NCI-H146 (cell line): Measurements from ENCODE around the gene MCEMP1.
A peak's percentile ranks its signal among the peaks of the same experiment; 100 is the strongest.

Source experiments
- DNase-seq: peaks from one replicate; lab custom pipeline; 2025; lab: John Stamatoyannopoulos, UW

Gene MCEMP1

DNA sequence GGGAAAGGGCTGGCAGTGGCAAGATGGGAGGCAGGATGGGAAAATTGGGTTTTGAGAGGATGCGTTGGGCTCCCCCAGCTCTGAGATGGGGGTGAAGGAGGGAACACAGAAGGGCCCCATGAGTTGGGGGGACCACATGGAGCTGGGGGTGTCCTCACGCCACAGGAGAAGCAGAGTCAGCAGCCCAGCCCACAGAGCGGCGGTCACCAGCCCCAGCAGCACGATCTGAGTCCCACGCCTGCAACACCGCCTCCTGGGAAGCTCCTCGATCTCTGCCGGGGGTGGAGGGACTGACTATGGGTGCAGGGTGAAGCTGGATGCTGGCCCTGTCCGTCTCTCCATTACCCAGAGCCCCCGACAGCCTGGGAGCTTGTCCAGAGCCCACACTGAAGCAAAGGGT is 21.7 kb downstream of the MCEMP1 start:
- no peak for DNase-seq

DNA sequence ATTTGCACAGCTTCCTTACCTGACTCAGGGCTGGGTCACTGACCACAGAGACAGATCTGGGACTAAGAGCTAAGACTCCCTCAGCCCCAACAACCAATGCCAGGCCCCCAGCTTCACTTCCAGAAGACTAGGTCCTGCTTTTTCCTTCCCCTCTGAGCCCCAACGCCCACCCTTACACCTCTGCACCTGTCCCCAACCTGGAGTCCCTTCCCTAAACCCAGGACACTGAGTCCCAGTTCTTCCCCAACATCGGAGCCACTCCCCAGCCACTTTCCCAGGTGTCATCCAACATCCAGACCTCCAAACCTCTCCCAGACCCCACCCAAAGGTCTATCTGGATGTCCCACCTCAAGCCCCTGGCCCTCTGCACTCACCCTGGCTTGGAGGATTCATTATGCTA is 22.1 kb downstream of the MCEMP1 start:
- DNase-seq: no peak

DNA sequence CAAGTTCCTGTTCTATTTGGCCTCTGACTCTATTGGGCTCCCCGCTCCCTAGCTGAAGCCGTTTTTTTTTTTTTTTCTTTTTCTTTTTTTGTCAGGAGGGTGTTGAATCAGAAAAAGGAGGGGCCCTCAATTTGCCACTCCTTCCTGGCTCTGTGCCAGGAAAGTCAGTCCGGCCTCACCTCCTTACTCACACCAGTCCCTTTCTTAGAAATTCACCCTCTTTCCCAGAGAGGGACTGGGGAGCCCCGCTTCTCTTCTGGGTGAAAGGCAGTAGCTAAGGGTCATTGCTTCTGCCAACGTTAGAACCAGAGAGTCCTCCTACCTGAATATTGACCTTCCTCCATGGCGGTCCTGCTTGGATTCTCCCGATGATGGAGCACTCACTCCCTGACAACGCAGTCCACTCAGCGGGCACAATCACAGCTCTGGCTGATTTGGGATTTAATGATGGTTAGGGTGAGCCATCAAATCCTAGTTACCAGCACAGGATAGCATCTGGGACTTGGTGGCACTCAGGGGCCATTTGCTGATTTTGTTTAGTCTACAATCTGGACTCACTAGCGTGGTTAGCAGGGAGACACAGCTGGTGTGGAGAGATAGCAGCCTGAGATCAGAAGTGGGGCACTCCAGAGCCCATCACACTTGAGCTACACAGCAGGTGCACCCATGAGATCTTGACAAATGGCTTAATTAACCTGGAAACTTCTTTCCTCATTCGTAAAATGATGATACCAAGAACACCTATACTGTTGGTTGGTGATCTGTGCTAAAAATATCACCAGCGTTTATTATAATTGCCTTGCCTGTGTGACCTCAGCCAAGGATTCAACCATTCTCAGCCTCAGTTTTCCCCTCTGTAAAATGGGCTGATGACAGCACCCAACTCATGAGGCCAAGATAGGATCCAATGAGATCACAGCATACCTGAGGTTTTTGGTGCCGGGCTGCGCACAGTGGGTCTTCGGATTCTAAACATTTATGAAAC is 22.8 kb downstream of the MCEMP1 start:
- no peak for DNase-seq

DNA sequence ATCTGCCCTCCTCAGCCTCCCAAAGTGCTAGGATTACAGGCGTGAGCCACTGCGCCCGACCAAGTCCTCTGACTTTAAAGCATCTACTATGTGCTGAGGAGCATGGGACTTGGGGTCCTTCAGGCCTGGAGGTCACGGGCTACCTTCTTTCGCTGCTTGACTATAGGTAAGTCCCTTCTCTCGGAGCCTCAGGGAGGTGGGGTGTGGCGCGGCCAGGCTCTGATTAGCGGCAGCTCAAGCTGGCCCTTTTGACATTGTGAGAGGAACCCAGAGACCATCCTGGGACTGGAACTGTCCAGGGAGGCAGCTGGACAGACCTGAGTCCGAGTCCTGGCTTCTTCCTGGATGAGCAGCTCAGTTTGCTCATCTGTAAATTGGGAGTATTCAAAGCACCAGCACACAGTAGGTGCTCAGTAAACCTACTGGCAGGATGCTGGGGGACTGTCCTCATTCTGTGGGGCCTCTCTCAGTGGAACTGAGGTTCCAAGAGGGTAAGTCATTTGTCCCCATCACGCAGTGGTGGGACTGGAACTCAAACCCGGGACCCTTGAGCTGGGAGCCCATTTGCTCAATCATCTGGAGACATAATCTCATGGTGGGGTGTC is 24.3 kb downstream of the MCEMP1 start:
- DNase-seq: no peak

DNA sequence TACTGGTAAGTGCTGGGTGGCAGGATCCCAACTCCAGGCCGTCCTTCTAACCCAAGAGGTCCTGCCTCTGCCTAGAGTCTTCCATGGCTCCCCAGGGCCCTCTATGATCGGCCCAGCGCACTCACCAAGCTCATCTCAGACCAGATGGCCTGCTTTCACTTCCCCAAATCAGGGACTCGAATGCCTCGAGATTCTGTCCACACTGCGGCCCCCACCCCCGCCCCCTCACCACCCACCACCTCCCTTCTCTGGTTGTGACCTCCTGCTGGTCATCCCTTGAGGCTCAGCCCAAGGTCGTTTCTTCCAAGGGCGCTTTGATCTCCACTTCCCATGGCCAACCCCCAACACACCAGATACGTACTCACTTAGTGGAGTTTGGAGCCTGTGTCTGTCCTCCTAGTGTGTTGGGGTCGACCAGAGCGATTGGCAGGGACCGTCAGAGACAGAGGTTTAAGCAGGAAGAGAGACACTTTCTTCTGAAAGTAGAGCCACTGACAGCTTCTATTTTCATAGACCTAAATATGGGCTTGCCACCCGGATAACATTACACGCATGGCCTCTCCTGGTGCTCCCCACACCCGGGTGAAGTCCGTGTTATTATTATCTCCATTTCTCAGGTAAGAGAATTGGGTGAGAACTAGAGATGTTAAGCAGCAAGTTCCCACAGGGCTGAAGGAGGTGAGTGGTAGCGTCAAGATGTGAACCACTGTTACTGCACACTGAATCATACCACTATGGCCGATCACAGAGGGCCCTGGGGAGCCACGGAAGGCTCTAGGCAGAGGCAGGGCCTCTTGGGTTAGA is 25.0 kb downstream of the MCEMP1 start, which contains the start of gene FCER2:
Gene FCER2 (minus strand): TSS at position 478 of the 804 bp plus-strand sequence. CDS start 2,371 bp downstream, outside the sequence.
- DNase-seq: no peak

DNA sequence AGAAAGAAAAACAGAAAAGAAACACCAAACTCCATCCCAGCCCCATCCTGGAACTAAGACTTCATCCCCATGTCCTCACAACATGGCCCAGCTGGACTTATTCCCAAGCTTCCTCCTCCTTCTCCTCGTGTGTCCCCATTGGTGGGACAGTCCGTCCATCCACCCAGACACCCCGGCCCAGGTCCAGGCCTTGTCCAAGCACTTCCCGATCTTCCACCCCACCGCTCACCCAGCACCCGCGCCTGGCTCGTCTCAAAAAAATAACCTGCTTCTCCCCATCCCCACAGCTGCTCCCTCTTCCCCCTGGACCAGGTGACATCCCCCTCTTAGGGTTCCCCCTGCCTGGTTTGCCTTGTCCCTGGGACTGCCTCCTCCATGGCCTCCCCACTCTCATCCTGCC is 26.4 kb downstream of the MCEMP1 start:
- no peak for DNase-seq

DNA sequence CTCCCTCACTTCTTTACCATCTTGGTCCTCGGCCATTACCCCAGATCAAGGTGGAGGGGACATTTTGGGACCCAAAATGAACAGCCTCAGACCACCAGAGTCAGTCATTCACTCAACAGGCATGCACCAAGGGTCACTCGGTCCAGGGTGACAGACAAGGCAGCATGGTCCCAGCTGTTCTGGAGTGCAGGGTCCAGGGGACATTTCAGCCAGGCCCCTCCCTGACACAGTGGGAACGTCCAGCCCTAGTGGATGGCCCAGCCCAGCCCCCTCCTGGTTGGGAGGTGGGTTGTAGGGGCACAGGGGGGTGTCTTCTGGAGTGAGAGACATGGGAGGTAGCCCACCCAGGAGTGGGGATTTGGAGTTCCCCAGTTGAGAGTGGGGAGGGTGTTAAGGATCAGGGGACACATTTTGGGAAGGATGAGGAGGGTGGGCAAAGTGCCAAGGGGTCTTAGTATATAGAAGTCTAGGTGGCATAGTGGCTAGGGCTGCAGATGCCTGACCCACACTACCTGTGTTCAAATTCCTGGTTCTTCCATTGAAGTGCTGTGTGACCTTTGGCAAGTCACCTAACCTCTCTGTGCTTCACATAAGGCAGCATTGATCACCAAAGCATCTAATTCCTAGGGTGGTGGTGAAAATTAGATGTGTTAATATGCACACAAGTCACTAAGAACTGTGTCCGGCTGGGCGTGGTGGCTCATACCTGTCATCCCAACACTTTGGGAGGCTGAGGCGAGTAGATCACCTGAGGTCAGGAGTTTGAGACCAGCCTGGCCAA is 27.6 kb downstream of the MCEMP1 start:
- DNase-seq: no peak

DNA sequence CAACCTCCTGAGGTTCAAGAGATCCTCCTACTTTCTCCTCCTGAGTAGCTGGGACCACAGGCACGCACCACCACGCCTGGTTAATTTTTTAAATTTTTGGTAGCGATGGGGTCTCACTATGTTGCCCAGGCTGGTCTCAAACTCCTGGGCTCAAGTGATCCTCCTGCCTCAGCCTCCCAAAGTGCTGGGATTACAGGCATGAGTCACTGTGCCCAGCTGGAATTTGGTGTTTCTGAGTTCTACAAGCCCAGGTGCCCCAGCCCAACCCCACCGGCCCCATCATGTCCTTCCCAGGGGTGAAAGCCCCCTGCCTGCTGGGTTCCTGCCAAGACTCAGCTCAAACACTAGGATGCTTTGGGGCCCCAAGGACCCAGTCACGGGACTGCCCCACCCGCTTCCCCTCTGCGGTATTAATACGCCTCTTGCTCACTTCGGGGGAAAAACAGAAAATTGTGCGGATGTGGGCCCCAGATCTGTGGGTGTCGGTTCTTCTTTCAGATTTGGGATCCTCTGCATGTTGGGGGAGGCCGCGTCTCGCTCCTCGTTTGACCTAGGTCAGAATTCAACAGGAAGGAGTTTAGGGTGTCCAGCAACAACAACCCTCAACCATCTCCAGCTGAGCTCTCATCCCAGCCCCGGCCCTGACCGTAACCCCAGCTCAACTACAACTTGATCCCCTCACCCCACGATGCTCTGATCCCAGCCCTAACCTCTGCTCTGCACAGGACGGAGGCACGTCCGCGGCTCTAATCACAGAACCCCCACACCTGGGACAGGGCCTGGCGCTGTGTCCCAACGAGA is 28.7 kb downstream of the MCEMP1 start:
- no peak for DNase-seq

DNA sequence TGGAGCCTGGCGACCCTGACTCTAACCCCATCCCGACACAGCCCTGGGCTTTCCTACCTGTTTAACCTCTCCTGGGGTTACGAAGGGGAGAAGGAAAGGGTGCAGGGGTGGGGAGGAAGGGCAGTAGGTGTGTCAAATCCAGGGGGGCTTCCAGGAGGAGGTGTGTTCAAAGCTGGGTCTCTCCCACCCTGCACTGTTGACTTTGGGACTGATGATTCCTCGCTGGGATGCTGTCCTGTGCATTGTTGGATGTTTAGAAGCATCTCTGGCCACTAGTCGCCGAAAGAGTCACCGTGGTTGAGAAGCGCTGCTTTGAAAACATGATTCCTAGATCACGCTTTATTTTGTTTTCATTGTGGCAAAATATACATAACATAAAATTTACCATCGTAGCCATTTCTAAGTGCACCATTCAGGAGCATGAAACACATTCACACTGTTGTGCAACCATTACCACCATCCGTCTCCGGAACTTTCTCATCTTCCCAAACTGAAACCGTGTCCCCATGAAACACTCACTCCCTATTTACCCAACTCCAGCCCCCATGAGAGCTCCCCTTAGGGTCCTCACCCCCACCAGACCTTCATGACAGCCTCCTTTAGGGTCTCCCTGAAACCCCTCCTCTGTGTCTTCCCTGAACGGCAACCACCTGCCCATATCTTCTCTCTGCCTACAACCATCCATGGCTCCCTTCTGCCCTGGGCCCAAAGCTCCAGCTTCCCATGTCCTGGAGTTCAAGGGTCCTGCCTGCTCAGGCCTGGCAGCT is 29.5 kb downstream of the MCEMP1 start:
- DNase-seq: no peak

DNA sequence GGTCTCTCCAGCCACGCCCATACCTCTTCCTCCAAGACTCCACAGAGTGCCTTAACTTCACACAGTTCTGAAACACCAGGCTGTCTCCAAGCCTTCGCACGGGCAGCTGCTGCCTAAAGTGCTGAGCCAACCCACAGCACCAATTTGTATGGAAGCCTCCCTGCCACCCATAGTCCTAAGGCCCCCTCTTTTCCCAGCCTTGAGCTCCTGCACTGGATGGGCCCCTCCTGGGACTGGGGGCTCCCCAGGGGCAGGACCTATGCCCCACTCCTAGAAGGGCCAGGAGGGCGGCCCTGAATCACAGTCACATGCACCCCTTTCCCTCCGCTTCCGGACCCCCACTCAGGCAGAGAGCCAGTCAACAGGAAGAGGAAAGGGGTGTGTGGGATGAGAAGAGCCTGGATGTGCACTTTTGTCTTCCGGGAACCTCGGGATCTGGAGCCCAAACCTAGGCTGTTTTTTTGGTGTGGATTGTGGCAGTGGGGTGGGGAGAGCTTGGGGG is 30.1 kb downstream of the MCEMP1 start:
- DNase-seq: no peak

DNA sequence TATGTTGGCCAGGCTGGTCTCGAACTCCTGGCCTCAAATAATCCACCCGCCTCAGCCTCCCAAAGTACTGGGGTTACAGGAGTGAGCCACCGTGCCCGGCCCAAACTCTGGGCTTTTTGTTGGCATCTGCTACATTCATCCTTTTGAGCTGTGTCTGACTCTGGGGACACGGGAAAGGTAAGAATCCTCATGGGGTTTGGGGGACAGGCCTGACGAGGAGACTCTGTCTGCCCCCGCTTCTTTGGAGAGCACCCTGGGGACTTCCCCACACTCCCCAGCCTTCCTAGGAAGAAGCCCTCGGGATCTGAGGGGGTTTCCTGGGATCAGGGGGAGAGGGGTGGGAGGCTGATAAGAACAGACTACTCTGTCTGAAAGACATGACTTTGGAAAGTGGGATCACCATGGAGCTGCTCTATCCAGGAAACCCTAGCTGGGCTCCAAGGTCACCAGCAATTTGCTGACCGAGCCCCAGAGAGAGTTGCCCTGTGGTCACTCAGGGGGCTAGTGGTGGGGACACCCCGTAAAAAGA is 33.1 kb downstream of the MCEMP1 start:
- DNase-seq: no peak

DNA sequence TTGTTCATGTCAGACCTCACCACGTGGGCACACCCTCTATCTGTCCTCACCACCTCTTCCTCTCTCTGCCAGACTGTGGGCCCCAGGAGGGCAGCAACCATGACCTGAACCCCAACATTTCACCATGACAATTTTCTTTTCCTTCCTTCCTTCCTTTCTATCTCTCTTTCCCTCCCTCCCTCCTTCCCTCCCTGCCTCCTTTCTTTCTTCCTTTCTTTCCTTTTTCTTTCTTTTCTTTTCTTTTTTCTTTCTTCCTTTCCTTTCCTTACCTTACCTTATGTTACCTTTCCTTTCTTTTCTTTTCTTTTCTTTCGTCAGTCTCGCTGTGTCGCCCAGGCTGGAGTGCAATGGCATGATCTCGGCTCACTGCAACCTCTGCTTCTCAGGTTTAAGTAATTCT is 33.7 kb downstream of the MCEMP1 start:
- no peak for DNase-seq

DNA sequence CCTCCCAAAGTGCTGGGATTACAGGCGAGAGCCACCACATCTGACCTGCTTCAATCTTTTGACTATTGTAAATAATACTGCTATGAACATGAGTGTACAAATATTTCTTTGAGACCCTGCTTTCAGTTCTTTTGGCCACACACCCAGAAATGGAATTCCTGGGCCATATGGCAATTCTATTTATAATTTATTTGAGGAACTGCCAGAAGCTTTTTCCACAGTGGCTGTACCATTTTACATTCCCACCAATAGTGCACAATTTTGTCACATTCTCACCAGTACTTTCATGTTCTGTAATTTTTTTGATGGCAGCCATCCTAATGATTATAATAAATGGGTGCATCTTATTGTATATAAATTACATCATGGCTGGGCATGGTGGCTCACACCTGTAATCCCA is 38.8 kb downstream of the MCEMP1 start:
- no peak for DNase-seq

DNA sequence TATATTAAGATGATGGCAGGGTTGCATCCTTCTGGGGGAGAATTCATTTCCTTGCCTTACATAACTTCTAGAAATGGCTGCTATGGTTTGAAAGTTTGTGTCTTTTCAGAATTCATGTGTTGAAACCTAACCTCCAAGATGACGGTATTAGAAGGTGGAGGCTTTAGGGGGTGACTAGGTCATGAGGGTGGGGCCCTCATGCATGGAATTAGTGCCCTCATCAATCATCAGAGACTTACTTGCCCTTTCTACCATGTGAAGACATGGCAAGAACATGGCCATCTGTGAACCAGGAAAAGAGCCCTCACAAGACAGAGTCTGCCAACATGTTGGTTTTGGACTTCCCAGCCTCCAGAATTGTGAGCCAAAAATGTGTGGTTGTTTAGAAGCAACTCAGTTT is 39.9 kb downstream of the MCEMP1 start:
- no peak for DNase-seq

DNA sequence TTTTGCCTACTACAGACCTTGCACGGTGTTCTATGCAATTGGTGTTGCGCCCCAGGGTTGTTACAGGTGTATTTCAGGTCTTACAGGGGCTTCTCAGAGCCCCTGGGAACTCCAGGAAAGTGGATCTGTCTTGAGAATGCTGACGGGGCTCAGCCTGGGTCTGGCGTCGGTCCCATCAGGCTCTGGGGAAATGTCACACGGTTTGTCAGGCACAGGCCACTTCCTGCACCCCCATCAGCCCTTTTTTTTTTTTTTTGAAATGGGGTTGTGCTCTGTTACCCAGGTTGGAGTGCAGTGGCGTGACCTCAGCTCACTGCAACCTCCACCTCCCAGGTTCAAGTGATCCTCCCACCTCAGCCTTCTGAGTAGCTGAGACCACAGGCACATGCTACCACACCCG is 41.8 kb downstream of the MCEMP1 start:
- no peak for DNase-seq

DNA sequence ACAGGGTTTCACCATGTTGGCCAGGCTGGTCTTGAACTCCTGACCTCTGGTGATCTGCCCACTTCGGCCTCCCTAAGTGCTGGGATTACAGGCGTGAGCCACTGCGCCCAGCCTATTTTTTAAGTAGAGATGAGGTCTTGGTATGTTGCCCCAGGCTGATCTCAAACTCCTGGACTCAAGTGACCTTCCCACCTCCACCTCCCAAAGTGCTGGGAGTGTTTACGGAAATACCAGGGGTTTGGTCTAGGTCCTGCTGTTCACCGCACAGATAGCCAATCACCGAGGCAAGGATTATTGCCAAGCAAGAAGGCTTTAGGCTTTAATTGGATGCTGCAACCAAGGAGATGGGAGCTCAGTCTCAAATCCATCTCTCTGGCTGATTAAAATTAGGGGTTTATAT is 43.5 kb downstream of the MCEMP1 start:
- DNase-seq: no peak

DNA sequence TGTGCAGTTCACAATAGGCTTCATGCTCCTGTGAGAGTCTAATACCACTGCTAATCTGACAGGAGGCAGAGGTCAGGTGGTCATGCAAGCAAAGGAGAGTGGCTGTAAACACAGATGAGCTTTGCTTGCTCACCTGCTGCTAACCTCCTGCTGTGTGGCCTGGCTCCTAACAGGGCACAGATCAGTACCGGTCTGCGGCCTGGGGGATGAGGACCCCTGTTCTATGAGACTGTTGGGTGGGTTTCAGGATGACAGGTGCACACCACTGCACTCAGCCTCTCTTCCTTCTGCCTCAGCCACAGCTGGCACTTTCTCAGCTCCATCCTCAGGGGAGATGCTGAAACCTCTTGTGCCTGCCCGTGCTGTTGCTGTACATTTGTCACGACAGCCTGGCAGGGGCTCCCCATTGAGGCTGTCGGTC is 45.4 kb downstream of the MCEMP1 start:
- DNase-seq: peak; percentile 79

DNA sequence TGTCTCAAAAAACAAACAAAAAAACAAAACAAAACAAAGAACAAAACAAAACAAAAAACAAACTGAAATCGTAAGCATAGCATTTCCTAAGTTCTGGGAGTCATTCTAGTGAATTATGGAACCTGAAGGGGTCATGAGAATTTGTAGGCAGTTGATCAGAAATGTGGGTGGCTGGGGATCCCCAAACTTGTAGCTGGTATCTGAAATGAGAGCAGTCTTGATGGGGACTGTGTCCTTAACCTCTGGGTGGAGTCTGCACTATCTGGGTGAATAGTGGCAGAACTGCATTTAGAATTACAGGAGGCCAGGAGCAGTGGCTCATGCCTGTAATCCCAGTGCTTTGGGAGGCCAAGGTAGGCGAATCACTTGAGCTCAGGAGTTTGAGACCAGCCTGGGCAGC is 48.9 kb downstream of the MCEMP1 start:
- no peak for DNase-seq

DNA sequence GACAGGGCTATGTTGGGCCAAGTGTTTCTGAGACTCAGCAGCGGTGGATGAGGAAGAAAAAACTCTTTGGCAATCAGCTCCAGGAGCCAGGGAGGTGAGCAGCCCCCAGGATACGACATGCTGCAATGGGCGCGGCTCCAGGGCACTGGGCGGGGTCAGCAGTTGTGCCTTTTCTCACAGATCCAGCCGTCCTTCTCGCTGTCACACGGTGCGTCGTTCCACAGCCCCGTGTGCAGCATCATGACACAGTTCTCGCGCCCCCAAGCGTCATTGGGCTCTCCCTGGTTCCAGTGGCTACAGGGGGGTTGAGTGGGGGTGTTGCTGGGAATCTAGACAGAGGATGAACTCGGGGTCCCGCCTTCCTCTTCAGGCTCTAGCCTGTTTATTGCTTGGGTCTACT is 52.3 kb downstream of the MCEMP1 start:
- peak; percentile 20 for DNase-seq
